K562 (cell line): ENCODE results near the gene ARHGAP33. TPM values are rescaled to one million over a fixed set of nuclear protein-coding genes. Genes with fewer than 3 reads are reported as not detected.
A peak's percentile ranks its signal among the peaks of the same experiment; 100 is the strongest.

ENCODE experiments used
- ARID4B ChIP-seq: sonication (generic); formaldehyde crosslinking; IDR thresholded peaks from 2 replicates; pipeline ENCODE4 v1.8.0; 2022; ENCODE audit warnings: mild to moderate bottlenecking, missing genetic modification reagents
- IRF1 ChIP-seq: sonication (generic); formaldehyde crosslinking; IDR thresholded peaks from 2 replicates; pipeline ENCODE4 v1.8.0; 2022; ENCODE audit warnings: missing genetic modification reagents, mild to moderate bottlenecking, borderline replicate concordance
- LCOR ChIP-seq: sonication (generic); formaldehyde crosslinking; IDR thresholded peaks from 2 replicates; pipeline ENCODE4 v1.8.0; 2022; ENCODE audit warnings: mild to moderate bottlenecking, missing genetic modification reagents
- MBD2 ChIP-seq: sonication (generic); IDR thresholded peaks from 2 replicates; pipeline ENCODE4 v1.6.1; 2016; ENCODE audit warnings: low read depth, borderline replicate concordance
- MTA3 ChIP-seq: fragments of 450-650 bp; formaldehyde crosslinking; IDR thresholded peaks from 2 replicates; pipeline ENCODE4 v1.6.1; 2017; ENCODE audit warnings: mild to moderate bottlenecking, borderline replicate concordance
- MXI1 ChIP-seq: IDR thresholded peaks from 2 replicates; pipeline ENCODE4 v1.6.1; 2011; ENCODE audit warnings: low read depth, mild to moderate bottlenecking, improper control_type of control experiment, low read length
- POLR2A ChIP-seq: fragments of 450-650 bp; conservative IDR thresholded peaks from 2 replicates; pipeline ENCODE4 v1.6.1; 2016
- POLR2AphosphoS5 ChIP-seq: IDR thresholded peaks from 2 replicates; pipeline ENCODE4 v1.6.1; 2011; ENCODE audit warnings: mild to moderate bottlenecking, low read depth, low read length, moderate library complexity; ENCODE audit not compliant: control insufficient read depth, insufficient read depth
- RBM14 ChIP-seq: fragments of 200-400 bp; formaldehyde crosslinking; IDR thresholded peaks from 2 replicates; pipeline ENCODE4 v1.6.1; 2018; ENCODE audit warnings: low read depth, mild to moderate bottlenecking, low read length, moderate library complexity, borderline replicate concordance; ENCODE audit not compliant: insufficient read depth
- TBL1XR1 ChIP-seq, 2 experiments: IDR thresholded peaks; 2 replicates each; pipeline ENCODE4 v1.6.1; 2012; ENCODE audit warnings: improper control_type of control experiment in 2 of 2, low read length in 2 of 2, mild to moderate bottlenecking in 1 of 2
- TBP ChIP-seq: optimal IDR thresholded peaks from 2 replicates; pipeline ENCODE3; 2011; ENCODE audit warnings: low read depth, low read length, improper control_type of control experiment
- ZNF274 ChIP-seq: IDR thresholded peaks from 2 replicates; pipeline ENCODE4 v1.6.1; 2011; ENCODE audit warnings: low read depth, mild to moderate bottlenecking, low read length, moderate library complexity, borderline replicate concordance
- ZNF830 ChIP-seq: fragments of 250-450 bp; sonication (Bioruptor Pico); IDR thresholded peaks from 2 replicates; pipeline ENCODE4 v1.5.0; 2021; ENCODE audit warnings: mild to moderate bottlenecking
- polyA plus RNA-seq, 8 experiments: library from polyadenylated mRNA; depleted of rRNA in 4 of 8; stranded (reverse) in 5 of 8; unstranded in 3 of 8; fragments of >200 nt; fragmentation: Nextera tagmentation in 2 of 8; fragmentation: Illumina TruSeq in 1 of 8; extraction: Ambion mirVana in 2 of 8; extraction: Trizol in 1 of 8; gene quantifications; 2 replicates each; pipeline versions ENCODE4 v1.2.1 to v1.2.3, GENCODE V29; 2011 to 2014; ENCODE audit warnings: inconsistent platforms in 1 of 8, missing spikeins in 1 of 8
- total RNA-seq, 7 experiments: library from RNA; depleted of rRNA in 6 of 7; stranded (reverse); fragments of >200 nt in 6 of 7; fragmentation: Illumina TruSeq in 2 of 7; extraction: Trizol in 2 of 7; gene quantifications; 2 replicates each; pipeline versions ENCODE4 v1.2.1 to v1.2.3, GENCODE V29; 2011 to 2021; ENCODE audit warnings: low replicate concordance in 1 of 7
- TF ChIP-seq, protein P1 (sequence below): fragments of 250-450 bp; sonication (Bioruptor Pico); IDR thresholded peaks from 2 replicates; pipeline ENCODE4 v1.5.0; 2021
- TF ChIP-seq, protein P2 (sequence below): fragments of 250-450 bp; sonication (Bioruptor Pico); IDR thresholded peaks from 2 replicates; pipeline ENCODE4 v1.4.0; 2020

The ARHGAP33 gene
- total and polyA plus RNA-seq, 9 of the 15 experiments (the other 6 are each of a cell fraction or from before 2014, with no cell fraction given): 0.06 to 26.6 (median 1.6) TPM; not detected in 1

- TF ChIP-seq LCOR (CRISPR knock-in tag): 0 out of 2 replicates have a peak, but pooled peaks have one; percentile 62
- TF ChIP-seq ARID4B: peak; percentile 92
- TF ChIP-seq POLR2A: peak; percentile 88
- TF ChIP-seq RBM14: no peak
- TF ChIP-seq TBL1XR1 (IDR thresholded peaks at IDR 0.05; ENCODE audit: low read length in 2 of 2): peak in 1 of 2 experiments; percentile 41; a peak in 1 of 4 replicates
- TF ChIP-seq TBP: peak; percentile 68
- TF ChIP-seq, protein P1, sequence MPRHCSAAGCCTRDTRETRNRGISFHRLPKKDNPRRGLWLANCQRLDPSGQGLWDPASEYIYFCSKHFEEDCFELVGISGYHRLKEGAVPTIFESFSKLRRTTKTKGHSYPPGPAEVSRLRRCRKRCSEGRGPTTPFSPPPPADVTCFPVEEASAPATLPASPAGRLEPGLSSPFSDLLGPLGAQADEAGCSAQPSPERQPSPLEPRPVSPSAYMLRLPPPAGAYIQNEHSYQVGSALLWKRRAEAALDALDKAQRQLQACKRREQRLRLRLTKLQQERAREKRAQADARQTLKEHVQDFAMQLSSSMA (CRISPR knock-in tag): peak; percentile 90
- TF ChIP-seq MTA3: 0 out of 2 replicates have a peak, but pooled peaks have one; percentile 59
- TF ChIP-seq POLR2AphosphoS5: peak; percentile 45; the same call in 1 of the 2 replicates
- peak; percentile 78 for TF ChIP-seq MXI1
- TF ChIP-seq, protein P2, sequence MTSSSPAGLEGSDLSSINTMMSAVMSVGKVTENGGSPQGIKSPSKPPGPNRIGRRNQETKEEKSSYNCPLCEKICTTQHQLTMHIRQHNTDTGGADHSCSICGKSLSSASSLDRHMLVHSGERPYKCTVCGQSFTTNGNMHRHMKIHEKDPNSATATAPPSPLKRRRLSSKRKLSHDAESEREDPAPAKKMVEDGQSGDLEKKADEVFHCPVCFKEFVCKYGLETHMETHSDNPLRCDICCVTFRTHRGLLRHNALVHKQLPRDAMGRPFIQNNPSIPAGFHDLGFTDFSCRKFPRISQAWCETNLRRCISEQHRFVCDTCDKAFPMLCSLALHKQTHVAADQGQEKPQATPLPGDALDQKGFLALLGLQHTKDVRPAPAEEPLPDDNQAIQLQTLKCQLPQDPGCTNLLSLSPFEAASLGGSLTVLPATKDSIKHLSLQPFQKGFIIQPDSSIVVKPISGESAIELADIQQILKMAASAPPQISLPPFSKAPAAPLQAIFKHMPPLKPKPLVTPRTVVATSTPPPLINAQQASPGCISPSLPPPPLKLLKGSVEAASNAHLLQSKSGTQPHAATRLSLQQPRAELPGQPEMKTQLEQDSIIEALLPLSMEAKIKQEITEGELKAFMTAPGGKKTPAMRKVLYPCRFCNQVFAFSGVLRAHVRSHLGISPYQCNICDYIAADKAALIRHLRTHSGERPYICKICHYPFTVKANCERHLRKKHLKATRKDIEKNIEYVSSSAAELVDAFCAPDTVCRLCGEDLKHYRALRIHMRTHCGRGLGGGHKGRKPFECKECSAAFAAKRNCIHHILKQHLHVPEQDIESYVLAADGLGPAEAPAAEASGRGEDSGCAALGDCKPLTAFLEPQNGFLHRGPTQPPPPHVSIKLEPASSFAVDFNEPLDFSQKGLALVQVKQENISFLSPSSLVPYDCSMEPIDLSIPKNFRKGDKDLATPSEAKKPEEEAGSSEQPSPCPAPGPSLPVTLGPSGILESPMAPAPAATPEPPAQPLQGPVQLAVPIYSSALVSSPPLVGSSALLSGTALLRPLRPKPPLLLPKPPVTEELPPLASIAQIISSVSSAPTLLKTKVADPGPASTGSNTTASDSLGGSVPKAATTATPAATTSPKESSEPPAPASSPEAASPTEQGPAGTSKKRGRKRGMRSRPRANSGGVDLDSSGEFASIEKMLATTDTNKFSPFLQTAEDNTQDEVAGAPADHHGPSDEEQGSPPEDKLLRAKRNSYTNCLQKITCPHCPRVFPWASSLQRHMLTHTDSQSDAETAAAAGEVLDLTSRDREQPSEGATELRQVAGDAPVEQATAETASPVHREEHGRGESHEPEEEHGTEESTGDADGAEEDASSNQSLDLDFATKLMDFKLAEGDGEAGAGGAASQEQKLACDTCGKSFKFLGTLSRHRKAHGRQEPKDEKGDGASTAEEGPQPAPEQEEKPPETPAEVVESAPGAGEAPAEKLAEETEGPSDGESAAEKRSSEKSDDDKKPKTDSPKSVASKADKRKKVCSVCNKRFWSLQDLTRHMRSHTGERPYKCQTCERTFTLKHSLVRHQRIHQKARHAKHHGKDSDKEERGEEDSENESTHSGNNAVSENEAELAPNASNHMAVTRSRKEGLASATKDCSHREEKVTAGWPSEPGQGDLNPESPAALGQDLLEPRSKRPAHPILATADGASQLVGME: 0 out of 2 replicates have a peak, but pooled peaks have one; percentile 51
- TF ChIP-seq IRF1: no peak
- no peak for TF ChIP-seq ZNF274
- peak; percentile 99 for TF ChIP-seq MBD2
- no peak for TF ChIP-seq ZNF830 (CRISPR knock-in tag)
These were observed 17.4 kb upstream of the ARHGAP33 start, which contains the start of gene PROSER3 (continued) for GRCh38 chr19:35757749-35758608.
